GM19238 (cell line): ENCODE data around the gene MISFA.
A peak's percentile ranks its signal among the peaks of the same experiment; 100 is the strongest.
"Not testable (repeated sequence)": the region's sequence is repeated elsewhere in the genome, so short reads cannot be mapped to it uniquely, and the experiment has no call there.

ENCODE experiments used
- DNase-seq: peaks from one replicate; pipeline ENCODE4 v3.0.0; 2011; ENCODE audit warnings: low spot score; ENCODE audit not compliant: insufficient read length

MISFA gene

GRCh38 chr11:18617688-18618341 is 18.2 kb downstream of the MISFA start:
- DNase-seq: no peak

GRCh38 chr11:18618342-18619025 is 18.9 kb downstream of the MISFA start:
- DNase-seq: no peak

GRCh38 chr11:18623707-18624106 is 24.1 kb downstream of the MISFA start:
- DNase-seq: no peak

- no peak for DNase-seq
Measured at GRCh38 chr11:18624161-18624560, 24.6 kb downstream of the MISFA start.

- no peak for DNase-seq
Measured at GRCh38 chr11:18632841-18633240, 33.3 kb downstream of the MISFA start.

GRCh38 chr11:18633256-18634139 is 33.9 kb downstream of the MISFA start:
- DNase-seq: peak; percentile 42

- peak; percentile 91 for DNase-seq
Measured at GRCh38 chr11:18634140-18635032, 34.8 kb downstream of the MISFA start, which contains the start of gene SPTY2D1. Gene SPTY2D1 (minus strand): TSS chr11:18634342. CDS start chr11:18634257, 85 bp downstream.

GRCh38 chr11:18641677-18642076 is 42.1 kb downstream of the MISFA start:
- DNase-seq: no peak

GRCh38 chr11:18643034-18643433 is 43.4 kb downstream of the MISFA start:
- DNase-seq: not testable (repeated sequence)

- DNase-seq: no peak
Measured at GRCh38 chr11:18650353-18650752, 50.8 kb downstream of the MISFA start.

GRCh38 chr11:18650859-18651557 is 51.4 kb downstream of the MISFA start:
- DNase-seq: peak; percentile 31
